Measurements from ENCODE around the gene HPGDS.
"Not testable (repeated sequence)": the region's sequence is repeated elsewhere in the genome, so short reads cannot be mapped to it uniquely, and the experiment has no call there.

HPGDS gene

GRCh38 chr4:94346541-94346940 lies 3.9 kb upstream of the HPGDS start:
- H3K9me3 ChIP-seq (ENCODE audit: control insufficient read depth in 2 of 2, low read length in 2 of 2) = no peaks in the 10 kb centered on the region
- H3K27me3 ChIP-seq (ENCODE audit: control insufficient read depth in 2 of 2, insufficient read depth in 2 of 2, low read length in 2 of 2) = no peaks in the 10 kb centered on the region
- no peak overlapping the region for H3K9ac ChIP-seq (ENCODE audit: low read depth in 1 of 2, low read length in 2 of 2)
- no peaks in the 10 kb centered on the region for H3K36me3 ChIP-seq (ENCODE audit: control insufficient read depth in 2 of 2, insufficient read depth in 2 of 2, low read length in 2 of 2)
- H3K27ac ChIP-seq (ENCODE audit: low read depth in 2 of 2, low read length in 2 of 2) = no peak overlapping the region
- no peak overlapping the region for H3K4me3 ChIP-seq (ENCODE audit: low read length in 2 of 2)
- H3K4me1 ChIP-seq (ENCODE audit: control insufficient read depth in 2 of 2, insufficient read depth in 2 of 2, low read length in 2 of 2) = no peaks in the 10 kb centered on the region

GRCh38 chr4:94345969-94346368 lies 3.3 kb upstream of the HPGDS start:
- Histone ChIP-seq H3K4me1 (ENCODE audit: control insufficient read depth in 2 of 2, insufficient read depth in 2 of 2, low read length in 2 of 2) (no peaks in the 10 kb centered on the region), H3K27ac (ENCODE audit: low read depth in 2 of 2, low read length in 2 of 2) (no peak overlapping the region), H3K4me3 (ENCODE audit: low read length in 2 of 2) (no peak overlapping the region), H3K36me3 (ENCODE audit: control insufficient read depth in 2 of 2, insufficient read depth in 2 of 2, low read length in 2 of 2) (no peaks in the 10 kb centered on the region), H3K9me3 (ENCODE audit: control insufficient read depth in 2 of 2, low read length in 2 of 2) (no peaks in the 10 kb centered on the region), H3K27me3 (ENCODE audit: control insufficient read depth in 2 of 2, insufficient read depth in 2 of 2, low read length in 2 of 2) (no peaks in the 10 kb centered on the region), H3K9ac (ENCODE audit: low read depth in 1 of 2, low read length in 2 of 2) (no peak overlapping the region)

GRCh38 chr4:94345266-94345665 lies 2.6 kb upstream of the HPGDS start:
- no peak overlapping the region for H3K9ac ChIP-seq (ENCODE audit: low read depth in 1 of 2, low read length in 2 of 2)
- no peak overlapping the region for H3K4me3 ChIP-seq (ENCODE audit: low read length in 2 of 2)
- no peak overlapping the region for H3K27ac ChIP-seq (ENCODE audit: low read depth in 2 of 2, low read length in 2 of 2)
- H3K36me3 ChIP-seq (ENCODE audit: control insufficient read depth in 2 of 2, insufficient read depth in 2 of 2, low read length in 2 of 2) = no peaks in the 10 kb centered on the region
- no peaks in the 10 kb centered on the region for H3K27me3 ChIP-seq (ENCODE audit: control insufficient read depth in 2 of 2, insufficient read depth in 2 of 2, low read length in 2 of 2)
- no peaks in the 10 kb centered on the region for H3K4me1 ChIP-seq (ENCODE audit: control insufficient read depth in 2 of 2, insufficient read depth in 2 of 2, low read length in 2 of 2)
- no peaks in the 10 kb centered on the region for H3K9me3 ChIP-seq (ENCODE audit: control insufficient read depth in 2 of 2, low read length in 2 of 2)

- no peak overlapping the region for H3K27ac ChIP-seq (ENCODE audit: low read depth in 2 of 2, low read length in 2 of 2)
- H3K9ac ChIP-seq (ENCODE audit: low read depth in 1 of 2, low read length in 2 of 2) = no peak overlapping the region
- no peaks in the 10 kb centered on the region for H3K36me3 ChIP-seq (ENCODE audit: control insufficient read depth in 2 of 2, insufficient read depth in 2 of 2, low read length in 2 of 2)
- H3K27me3 ChIP-seq (ENCODE audit: control insufficient read depth in 2 of 2, insufficient read depth in 2 of 2, low read length in 2 of 2) = no peaks in the 10 kb centered on the region
- no peaks in the 10 kb centered on the region for H3K4me1 ChIP-seq (ENCODE audit: control insufficient read depth in 2 of 2, insufficient read depth in 2 of 2, low read length in 2 of 2)
- no peaks in the 10 kb centered on the region for H3K9me3 ChIP-seq (ENCODE audit: control insufficient read depth in 2 of 2, low read length in 2 of 2)
- no peak overlapping the region for H3K4me3 ChIP-seq (ENCODE audit: low read length in 2 of 2)
Observed at GRCh38 chr4:94344457-94344856, 1.8 kb upstream of the HPGDS start.

GRCh38 chr4:94341481-94342370 lies 910 bp downstream of the HPGDS start:
- H3K9ac ChIP-seq (ENCODE audit: low read depth in 1 of 2, low read length in 2 of 2) = no peak overlapping the region
- no peaks in the 10 kb centered on the region for H3K4me1 ChIP-seq (ENCODE audit: control insufficient read depth in 2 of 2, insufficient read depth in 2 of 2, low read length in 2 of 2)
- H3K27me3 ChIP-seq (ENCODE audit: control insufficient read depth in 2 of 2, insufficient read depth in 2 of 2, low read length in 2 of 2) = no peaks in the 10 kb centered on the region
- no peak overlapping the region for H3K27ac ChIP-seq (ENCODE audit: low read depth in 2 of 2, low read length in 2 of 2)
- no peaks in the 10 kb centered on the region for H3K9me3 ChIP-seq (ENCODE audit: control insufficient read depth in 2 of 2, low read length in 2 of 2)
- H3K4me3 ChIP-seq (ENCODE audit: low read length in 2 of 2) = no peak overlapping the region
- no peaks in the 10 kb centered on the region for H3K36me3 ChIP-seq (ENCODE audit: control insufficient read depth in 2 of 2, insufficient read depth in 2 of 2, low read length in 2 of 2)

- Histone ChIP-seq H3K4me3 (ENCODE audit: low read length in 2 of 2) (no peak overlapping the region), H3K27ac (ENCODE audit: low read depth in 2 of 2, low read length in 2 of 2) (no peak overlapping the region), H3K27me3 (ENCODE audit: control insufficient read depth in 2 of 2, insufficient read depth in 2 of 2, low read length in 2 of 2) (no peaks in the 10 kb centered on the region), H3K4me1 (ENCODE audit: control insufficient read depth in 2 of 2, insufficient read depth in 2 of 2, low read length in 2 of 2) (no peaks in the 10 kb centered on the region), H3K9me3 (ENCODE audit: control insufficient read depth in 2 of 2, low read length in 2 of 2) (no peaks in the 10 kb centered on the region), H3K9ac (ENCODE audit: low read depth in 1 of 2, low read length in 2 of 2) (no peak overlapping the region), H3K36me3 (ENCODE audit: control insufficient read depth in 2 of 2, insufficient read depth in 2 of 2, low read length in 2 of 2) (no peaks in the 10 kb centered on the region)
Observed at GRCh38 chr4:94339779-94340178, 2.9 kb downstream of the HPGDS start.

- H3K4me1 ChIP-seq (ENCODE audit: control insufficient read depth in 2 of 2, insufficient read depth in 2 of 2, low read length in 2 of 2) = no peaks in the 10 kb centered on the region
- no peak overlapping the region for H3K27ac ChIP-seq (ENCODE audit: low read depth in 2 of 2, low read length in 2 of 2)
- no peaks in the 10 kb centered on the region for H3K27me3 ChIP-seq (ENCODE audit: control insufficient read depth in 2 of 2, insufficient read depth in 2 of 2, low read length in 2 of 2)
- H3K9ac ChIP-seq (ENCODE audit: low read depth in 1 of 2, low read length in 2 of 2) = no peak overlapping the region
- H3K36me3 ChIP-seq (ENCODE audit: control insufficient read depth in 2 of 2, insufficient read depth in 2 of 2, low read length in 2 of 2) = no peaks in the 10 kb centered on the region
- H3K9me3 ChIP-seq (ENCODE audit: control insufficient read depth in 2 of 2, low read length in 2 of 2) = no peaks in the 10 kb centered on the region
- no peak overlapping the region for H3K4me3 ChIP-seq (ENCODE audit: low read length in 2 of 2)
Observed at GRCh38 chr4:94338681-94339351, 3.8 kb downstream of the HPGDS start.

GRCh38 chr4:94336791-94337190 lies 5.8 kb downstream of the HPGDS start:
- H3K27me3 ChIP-seq (ENCODE audit: control insufficient read depth in 2 of 2, insufficient read depth in 2 of 2, low read length in 2 of 2); H3K4me1 ChIP-seq (ENCODE audit: control insufficient read depth in 2 of 2, insufficient read depth in 2 of 2, low read length in 2 of 2); H3K36me3 ChIP-seq (ENCODE audit: control insufficient read depth in 2 of 2, insufficient read depth in 2 of 2, low read length in 2 of 2); H3K4me3 ChIP-seq (ENCODE audit: low read length in 2 of 2); H3K9ac ChIP-seq (ENCODE audit: low read depth in 1 of 2, low read length in 2 of 2); H3K27ac ChIP-seq (ENCODE audit: low read depth in 2 of 2, low read length in 2 of 2); H3K9me3 ChIP-seq (ENCODE audit: control insufficient read depth in 2 of 2, low read length in 2 of 2): not testable (repeated sequence)

GRCh38 chr4:94336303-94336702 lies 6.3 kb downstream of the HPGDS start:
- Histone ChIP-seq H3K36me3 (ENCODE audit: control insufficient read depth in 2 of 2, insufficient read depth in 2 of 2, low read length in 2 of 2) (no peaks in the 10 kb centered on the region), H3K4me3 (ENCODE audit: low read length in 2 of 2) (no peak overlapping the region), H3K27ac (ENCODE audit: low read depth in 2 of 2, low read length in 2 of 2) (no peak overlapping the region), H3K9ac (ENCODE audit: low read depth in 1 of 2, low read length in 2 of 2) (no peak overlapping the region), H3K27me3 (ENCODE audit: control insufficient read depth in 2 of 2, insufficient read depth in 2 of 2, low read length in 2 of 2) (no peaks in the 10 kb centered on the region), H3K9me3 (ENCODE audit: control insufficient read depth in 2 of 2, low read length in 2 of 2) (no peaks in the 10 kb centered on the region), H3K4me1 (ENCODE audit: control insufficient read depth in 2 of 2, insufficient read depth in 2 of 2, low read length in 2 of 2) (peaks cover 0 to 2% of the 10 kb centered on the region in 2 donors)

GRCh38 chr4:94334962-94335361 lies 7.7 kb downstream of the HPGDS start:
- peaks cover 0 to 2% of the 10 kb centered on the region in 2 donors for H3K4me1 ChIP-seq (ENCODE audit: control insufficient read depth in 2 of 2, insufficient read depth in 2 of 2, low read length in 2 of 2)
- H3K27me3 ChIP-seq (ENCODE audit: control insufficient read depth in 2 of 2, insufficient read depth in 2 of 2, low read length in 2 of 2) = no peaks in the 10 kb centered on the region
- H3K9me3 ChIP-seq (ENCODE audit: control insufficient read depth in 2 of 2, low read length in 2 of 2) = no peaks in the 10 kb centered on the region
- H3K9ac ChIP-seq (ENCODE audit: low read depth in 1 of 2, low read length in 2 of 2) = no peak overlapping the region
- H3K27ac ChIP-seq (ENCODE audit: low read depth in 2 of 2, low read length in 2 of 2) = no peak overlapping the region
- H3K36me3 ChIP-seq (ENCODE audit: control insufficient read depth in 2 of 2, insufficient read depth in 2 of 2, low read length in 2 of 2) = no peaks in the 10 kb centered on the region
- no peak overlapping the region for H3K4me3 ChIP-seq (ENCODE audit: low read length in 2 of 2)
